Liver (tissue), 9 donors: ENCODE results near the gene MSI2. TPM values are rescaled to one million over a fixed set of nuclear protein-coding genes. Genes with fewer than 3 reads are reported as not detected.

Experiments used
- DNase-seq: peaks from one replicate; pipeline ENCODE4 v3.0.0-alpha.2; 2017; ENCODE audit warnings: low spot score
- H3K27ac ChIP-seq, 2 donors: one replicate each; pipeline ENCODE4 v1.7.0; 2013; ENCODE audit warnings: inconsistent platforms in 2 of 2, low read length in 2 of 2, control low read depth in 1 of 2, low read depth in 1 of 2, mild to moderate bottlenecking in 1 of 2
- H3K27me3 ChIP-seq, 4 donors: one replicate each; pipeline versions ENCODE4 v1.6.1 to v1.7.0; 2013; ENCODE audit warnings: low read length in 3 of 4, inconsistent platforms in 1 of 4, mild to moderate bottlenecking in 1 of 4, moderate library complexity in 1 of 4; ENCODE audit not compliant: control insufficient read depth in 4 of 4, insufficient read depth in 4 of 4
- H3K36me3 ChIP-seq, 4 donors: one replicate each; pipeline versions ENCODE4 v1.6.1 to v1.7.0; 2013; ENCODE audit warnings: low read length in 3 of 4, mild to moderate bottlenecking in 3 of 4, low read depth in 1 of 4, moderate library complexity in 1 of 4; ENCODE audit not compliant: control insufficient read depth in 4 of 4, insufficient read depth in 3 of 4
- H3K4me1 ChIP-seq, 4 donors: one replicate each; pipeline versions ENCODE4 v1.6.1 to v1.7.0; 2013; ENCODE audit warnings: low read length in 3 of 4, mild to moderate bottlenecking in 3 of 4, moderate library complexity in 1 of 4; ENCODE audit not compliant: control insufficient read depth in 4 of 4, insufficient read depth in 4 of 4
- H3K4me3 ChIP-seq, 3 donors: one replicate each; pipeline versions ENCODE4 v1.6.1 to v1.7.0; 2013; ENCODE audit warnings: low read length in 3 of 3, control low read depth in 1 of 3, low read depth in 1 of 3, mild to moderate bottlenecking in 1 of 3
- H3K9ac ChIP-seq, 2 donors: one replicate each; pipeline ENCODE4 v1.7.0; 2013; ENCODE audit warnings: low read length in 2 of 2, mild to moderate bottlenecking in 2 of 2, moderate library complexity in 2 of 2, control low read depth in 1 of 2, low read depth in 1 of 2
- H3K9me3 ChIP-seq, 4 donors: one replicate each; pipeline versions ENCODE4 v1.6.1 to v1.7.0; 2013; ENCODE audit warnings: low read length in 3 of 4; ENCODE audit not compliant: control insufficient read depth in 4 of 4
- ATF3 ChIP-seq: IDR thresholded peaks from 2 replicates; pipeline ENCODE4 v1.6.1; 2016; ENCODE audit warnings: antibody characterized with exemption
- CTCF ChIP-seq: fragments of 150-350 bp; IDR thresholded peaks from 2 replicates; pipeline ENCODE4 v1.5.1; 2017; ENCODE audit warnings: improper control_type of control experiment, low read depth, low read length; ENCODE audit not compliant: missing input control
- EGR1 ChIP-seq, 2 donors: IDR thresholded peaks; 2 replicates each; pipeline ENCODE4 v1.6.1; 2016 to 2018; ENCODE audit warnings: antibody characterized with exemption in 2 of 2, low read depth in 2 of 2
- FOXA1 ChIP-seq: IDR thresholded peaks from 2 replicates; pipeline ENCODE4 v1.6.1; 2016; ENCODE audit warnings: antibody characterized with exemption
- FOXA2 ChIP-seq: IDR thresholded peaks from 2 replicates; pipeline ENCODE4 v1.6.1; 2016; ENCODE audit warnings: antibody characterized with exemption
- GABPA ChIP-seq, 2 donors: IDR thresholded peaks in 1 of 2; conservative IDR thresholded peaks in 1 of 2; 2 replicates each; pipeline ENCODE4 v1.6.1; 2016; ENCODE audit warnings: antibody characterized with exemption in 2 of 2, mild to moderate bottlenecking in 1 of 2, moderate library complexity in 1 of 2
- HNF4A ChIP-seq, 2 donors: conservative IDR thresholded peaks; 2 replicates each; pipeline ENCODE4 v1.6.1; 2016; ENCODE audit warnings: antibody characterized with exemption in 2 of 2, mild to moderate bottlenecking in 2 of 2
- HNF4G ChIP-seq: IDR thresholded peaks from 2 replicates; pipeline ENCODE4 v1.6.1; 2016; ENCODE audit warnings: antibody characterized with exemption
- JUND ChIP-seq, 2 donors: IDR thresholded peaks; 2 replicates each; pipeline ENCODE4 v1.6.1; 2016; ENCODE audit warnings: antibody characterized with exemption in 2 of 2
- MAX ChIP-seq: IDR thresholded peaks from 2 replicates; pipeline ENCODE4 v1.6.1; 2016; ENCODE audit warnings: antibody characterized with exemption
- NR2F2 ChIP-seq: IDR thresholded peaks from 2 replicates; pipeline ENCODE4 v1.6.1; 2016; ENCODE audit warnings: antibody characterized with exemption
- REST ChIP-seq: IDR thresholded peaks from 2 replicates; pipeline ENCODE4 v1.6.1; 2016; ENCODE audit warnings: antibody characterized with exemption, mild to moderate bottlenecking
- RXRA ChIP-seq, 2 donors: IDR thresholded peaks; 2 replicates each; pipeline ENCODE4 v1.6.1; 2017 to 2018; ENCODE audit warnings: antibody characterized with exemption in 2 of 2, mild to moderate bottlenecking in 1 of 2
- SP1 ChIP-seq: IDR thresholded peaks from 2 replicates; pipeline ENCODE4 v1.6.1; 2018; ENCODE audit warnings: antibody characterized with exemption, mild to moderate bottlenecking
- TAF1 ChIP-seq: conservative IDR thresholded peaks from 2 replicates; pipeline ENCODE4 v1.6.1; 2016; ENCODE audit warnings: antibody characterized with exemption, mild to moderate bottlenecking
- YY1 ChIP-seq: IDR thresholded peaks from 2 replicates; pipeline ENCODE4 v1.6.1; 2016; ENCODE audit warnings: antibody characterized with exemption, mild to moderate bottlenecking
- WGBS: extraction: QIAGEN DNeasy Blood & Tissue Kit; methylation state at CpG from one replicate; pipeline ENCODE4 v1.1.7; 2013; 5-methylcytosine and 5-hydroxymethylcytosine counted together
- polyA plus RNA-seq, 2 donors: library from polyadenylated mRNA; stranded (reverse) in 1 of 2; unstranded in 1 of 2; fragments of 200-250 nt in 1 of 2; fragments of >200 nt in 1 of 2; fragmentation: Nextera tagmentation in 1 of 2; extraction: Ambion mirVana in 1 of 2; gene quantifications; one replicate each; pipeline versions ENCODE4 v1.2.1 to v1.2.3, GENCODE V29; 2013 to 2015
- total RNA-seq, 2 donors: library from RNA; depleted of rRNA; stranded (reverse); fragments of >200 nt; gene quantifications; one replicate each; pipeline ENCODE4 v1.2.3, GENCODE V29; 2014
- donor health status: healthy.
- donor health status: healthy.
- donor health status: healthy.
- donor health status: healthy.
- donor health status: healthy.

The MSI2 gene
- total and polyA plus RNA-seq, 4 donors, result 5.7 to 15.6 (median 9.2) TPM

GRCh38 chr17:57313097-57313835 lies 56.9 kb downstream of the MSI2 start:
- 89% methylated on average over 12 of the region's 12 CpGs for WGBS
- no peak overlapping the region for H3K9ac ChIP-seq

More at GRCh38 chr17:57313097-57313835, 56.9 kb downstream of the MSI2 start:
- H3K36me3 ChIP-seq, result peaks cover 0 to 5% (median 0%) of the 10 kb centered on the region in 4 donors
- no peak overlapping the region for H3K27ac ChIP-seq
- H3K4me3 ChIP-seq, result no peak overlapping the region
- TF ChIP-seq JUND (IDR thresholded peaks at IDR 0.05), result no peak
- TF ChIP-seq GABPA (IDR thresholded peaks at IDR 0.05 in 1 of 2, conservative IDR thresholded peaks at IDR 0.05 in 1 of 2), result no peak
- no peak for TF ChIP-seq SP1
- no peak for TF ChIP-seq FOXA1
- no peak for TF ChIP-seq RXRA (IDR thresholded peaks at IDR 0.05)
- no peak for TF ChIP-seq FOXA2
- no peak for TF ChIP-seq MAX
- no peak for TF ChIP-seq TAF1
- no peak for TF ChIP-seq HNF4A (conservative IDR thresholded peaks at IDR 0.05)
- TF ChIP-seq NR2F2, result no peak
- no peak for TF ChIP-seq ATF3
- no peak for TF ChIP-seq EGR1 (IDR thresholded peaks at IDR 0.05; ENCODE audit: low read depth in 2 of 2)
- no peak for TF ChIP-seq CTCF
- TF ChIP-seq REST, result no peak
- TF ChIP-seq YY1, result no peak
- no peak for TF ChIP-seq HNF4G
- DNase-seq, result no peak
- H3K4me1 ChIP-seq, result no peaks in the 10 kb centered on the region
- H3K27me3 ChIP-seq, result no peaks in the 10 kb centered on the region
- no peaks in the 10 kb centered on the region for H3K9me3 ChIP-seq
